Uterus (tissue), 2 donors: ENCODE results near the gene UGGT2.

Source experiments
- CTCF ChIP-seq, 4 experiments: fragments of 200-600 bp in 2 of 4; fragments of 450-650 bp in 2 of 4; sonication (generic) in 2 of 4; IDR thresholded peaks; one replicate each; pipeline ENCODE4 v1.5.1; 2016 to 2019; ENCODE audit warnings: antibody characterized with exemption in 4 of 4, mild to moderate bottlenecking in 2 of 4, moderate library complexity in 1 of 4
- POLR2A ChIP-seq, 2 donors: fragments of 450-650 bp; IDR thresholded peaks; one replicate each; pipeline ENCODE4 v1.6.1; 2016; ENCODE audit warnings: antibody characterized with exemption in 2 of 2, mild to moderate bottlenecking in 1 of 2, moderate library complexity in 1 of 2

- no peak for TF ChIP-seq CTCF (IDR thresholded peaks at IDR 0.05)
- TF ChIP-seq POLR2A (IDR thresholded peaks at IDR 0.05) = no peak
These were observed 35.9 kb upstream of the UGGT2 start for GRCh38 chr13:96089139-96089538.
